H1 (cell line): ENCODE measurements around the gene SMG9.
A peak's percentile ranks its signal among the peaks of the same experiment; 100 is the strongest.

Source experiments
- EP300 ChIP-seq, 2 experiments: IDR thresholded peaks; 1 replicate in 1 of 2; 2 replicates in 1 of 2; pipeline ENCODE4 v1.6.1; 2011 to 2012; ENCODE audit warnings: low read depth in 2 of 2, low read length in 2 of 2, mild to moderate bottlenecking in 2 of 2, borderline replicate concordance in 1 of 2, inconsistent platforms in 1 of 2, moderate library complexity in 1 of 2
- TF ChIP-seq, protein P1 (sequence below), 3 experiments: IDR thresholded peaks; 1 replicate in 2 of 3; 2 replicates in 1 of 3; pipeline versions ENCODE4 v1.5.1 to v1.6.1; 2011; ENCODE audit warnings: low read length in 3 of 3, mild to moderate bottlenecking in 3 of 3, inconsistent platforms in 2 of 3, low read depth in 1 of 3, moderate library complexity in 1 of 3; ENCODE audit not compliant: insufficient read depth in 1 of 3; ENCODE audit errors: control extremely low read depth in 1 of 3

DNA sequence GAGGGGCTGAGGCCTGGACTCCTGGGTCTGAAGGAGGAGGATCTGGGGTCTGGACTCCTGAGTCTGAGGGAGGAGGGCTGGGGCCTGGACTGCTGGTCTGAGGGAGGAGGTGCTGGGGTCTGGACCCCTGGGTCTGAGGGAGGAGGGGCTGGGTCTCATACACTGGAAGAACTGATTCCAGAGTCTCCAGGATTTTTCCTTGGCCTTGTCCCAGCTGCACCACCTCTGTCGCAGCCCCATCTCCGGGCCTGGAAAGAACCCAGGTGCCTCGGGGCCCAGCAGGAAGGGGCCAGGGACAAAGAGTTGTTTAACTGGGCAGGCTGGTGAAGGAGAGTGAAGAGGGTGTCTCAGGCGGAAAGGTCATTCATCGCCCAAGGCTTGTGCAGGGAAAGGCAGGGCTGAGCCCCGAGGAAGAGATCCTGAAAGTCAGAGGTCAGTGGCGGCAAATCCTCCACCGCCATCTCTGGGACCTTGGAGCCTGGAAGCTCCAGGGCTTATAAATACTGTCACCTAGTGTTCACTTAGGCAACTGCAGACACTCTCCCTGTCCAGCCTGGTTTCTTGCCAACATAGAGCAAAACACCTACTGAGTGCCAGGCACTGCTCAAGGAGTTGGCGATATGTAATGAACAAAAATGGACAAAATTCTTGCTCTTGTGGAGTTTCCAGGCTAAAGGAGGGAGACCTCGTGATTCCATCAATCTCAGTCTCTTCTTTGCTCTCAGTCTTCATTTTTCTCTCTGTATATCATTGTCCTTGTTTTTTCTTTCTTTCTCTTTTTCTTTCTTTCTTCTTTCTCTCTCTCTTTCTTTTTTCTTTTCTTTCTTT is 30.4 kb upstream of the SMG9 start:
- TF ChIP-seq, protein P1, sequence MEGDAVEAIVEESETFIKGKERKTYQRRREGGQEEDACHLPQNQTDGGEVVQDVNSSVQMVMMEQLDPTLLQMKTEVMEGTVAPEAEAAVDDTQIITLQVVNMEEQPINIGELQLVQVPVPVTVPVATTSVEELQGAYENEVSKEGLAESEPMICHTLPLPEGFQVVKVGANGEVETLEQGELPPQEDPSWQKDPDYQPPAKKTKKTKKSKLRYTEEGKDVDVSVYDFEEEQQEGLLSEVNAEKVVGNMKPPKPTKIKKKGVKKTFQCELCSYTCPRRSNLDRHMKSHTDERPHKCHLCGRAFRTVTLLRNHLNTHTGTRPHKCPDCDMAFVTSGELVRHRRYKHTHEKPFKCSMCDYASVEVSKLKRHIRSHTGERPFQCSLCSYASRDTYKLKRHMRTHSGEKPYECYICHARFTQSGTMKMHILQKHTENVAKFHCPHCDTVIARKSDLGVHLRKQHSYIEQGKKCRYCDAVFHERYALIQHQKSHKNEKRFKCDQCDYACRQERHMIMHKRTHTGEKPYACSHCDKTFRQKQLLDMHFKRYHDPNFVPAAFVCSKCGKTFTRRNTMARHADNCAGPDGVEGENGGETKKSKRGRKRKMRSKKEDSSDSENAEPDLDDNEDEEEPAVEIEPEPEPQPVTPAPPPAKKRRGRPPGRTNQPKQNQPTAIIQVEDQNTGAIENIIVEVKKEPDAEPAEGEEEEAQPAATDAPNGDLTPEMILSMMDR (IDR thresholded peaks at IDR 0.05; ENCODE audit: control extremely low read depth in 1 of 3, insufficient read depth in 1 of 3, low read depth in 1 of 3, low read length in 3 of 3) = peak; percentile 66 to 98 (median 95)
- no peak for TF ChIP-seq EP300 (IDR thresholded peaks at IDR 0.05; ENCODE audit: borderline replicate concordance in 1 of 2, low read depth in 2 of 2, low read length in 2 of 2)
